PC-9 (cell line): ENCODE measurements around the gene PLAGL2.

Experiments used
- CTCF ChIP-seq: fragments of 200-600 bp; sonication (generic); conservative IDR thresholded peaks from 2 replicates; pipeline ENCODE4 v1.6.1; 2017; ENCODE audit warnings: mixed run types, antibody characterized with exemption, mild to moderate bottlenecking, moderate library complexity
- EZH2 ChIP-seq: fragments of 200-600 bp; sonication (generic); IDR thresholded peaks from 2 replicates; pipeline ENCODE4 v1.8.0; 2017; ENCODE audit warnings: antibody characterized with exemption, low read depth

GRCh38 chr20:32162351-32162750 is 45.2 kb downstream of the PLAGL2 start:
- TF ChIP-seq EZH2 (no peak), CTCF (no peak)
